ENCODE results near the gene CFAP157. TPM values are rescaled to one million over a fixed set of nuclear protein-coding genes. Genes with fewer than 3 reads are reported as not detected.

The CFAP157 gene
- total RNA-seq, 1 donor from 2014 or later, result not detected

- DNase-seq (ENCODE audit: missing footprints) (no peak), ATAC-seq (no peak)
- intact Hi-C loops (cut with DNase I), result no loop called here
These were observed 5.1 kb downstream of the CFAP157 start for GRCh38 chr9:127711831-127712274.

GRCh38 chr9:127712371-127712770, 5.6 kb downstream of the CFAP157 start:
- DNase-seq (ENCODE audit: missing footprints) (no peak), ATAC-seq (no peak)
- intact Hi-C loops (cut with DNase I), result no loop called here

GRCh38 chr9:127712867-127713266, 6.1 kb downstream of the CFAP157 start:
- intact Hi-C loops (cut with DNase I), result no loop called here
- ATAC-seq, result no peak
- DNase-seq (ENCODE audit: missing footprints), result no peak

- ATAC-seq (no peak), DNase-seq (ENCODE audit: missing footprints) (peak; percentile 46)
- intact Hi-C loops (cut with DNase I), result no loop called here
These were observed 7.4 kb downstream of the CFAP157 start for GRCh38 chr9:127714020-127714750.

GRCh38 chr9:127714951-127715469, 8.2 kb downstream of the CFAP157 start:
- intact Hi-C loops (cut with DNase I), result loop anchor here (5.0 kb wide), 1 partner anchor 103 kb away; the partner anchor contains the start of gene STXBP1
- ATAC-seq (peak; percentile 3), DNase-seq (ENCODE audit: missing footprints) (peak; percentile 75)

GRCh38 chr9:127715470-127716337, 8.9 kb downstream of the CFAP157 start, which contains the start of the genes PTRH1 and TTC16:
Gene PTRH1 (minus strand): TSS chr9:127715663. CDS start chr9:127715639, 24 bp downstream.
Gene TTC16 (plus strand): TSS chr9:127716079. CDS start chr9:127716146, 67 bp downstream.
- ATAC-seq, result peak; percentile 96
- intact Hi-C loops (cut with DNase I), result loop anchor here (5.0 kb wide), 1 partner anchor 103 kb away; the partner anchor contains the start of gene STXBP1
- DNase-seq (ENCODE audit: missing footprints), result peak; percentile 99

GRCh38 chr9:127716412-127716811, 9.6 kb downstream of the CFAP157 start:
- intact Hi-C loops (cut with DNase I), result loop anchor here (5.0 kb wide), 1 partner anchor 104 kb away; the partner anchor contains the start of gene STXBP1
- ATAC-seq (no peak), DNase-seq (ENCODE audit: missing footprints) (no peak)

GRCh38 chr9:127717766-127718165, 11.0 kb downstream of the CFAP157 start:
- DNase-seq (ENCODE audit: missing footprints) (peak; percentile 59), ATAC-seq (no peak)
- intact Hi-C loops (cut with DNase I), result loop anchor here (5.0 kb wide), 1 partner anchor 105 kb away; the partner anchor contains the start of gene STXBP1

- no peak for ATAC-seq
- intact Hi-C loops (cut with DNase I), result no loop called here
- peak; percentile 22 for DNase-seq (ENCODE audit: missing footprints)
These were observed 13.5 kb downstream of the CFAP157 start for GRCh38 chr9:127720031-127720864.

- ATAC-seq, result no peak
- DNase-seq (ENCODE audit: missing footprints), result no peak
- intact Hi-C loops (cut with DNase I), result no loop called here
These were observed 14.1 kb downstream of the CFAP157 start for GRCh38 chr9:127720865-127721227.

- intact Hi-C loops (cut with DNase I), result no loop called here
- ATAC-seq (no peak), DNase-seq (ENCODE audit: missing footprints) (no peak)
These were observed 14.6 kb downstream of the CFAP157 start for GRCh38 chr9:127721391-127721821.

GRCh38 chr9:127722055-127722745, 15.4 kb downstream of the CFAP157 start:
- intact Hi-C loops (cut with DNase I), result no loop called here
- ATAC-seq (no peak), DNase-seq (ENCODE audit: missing footprints) (no peak)

- intact Hi-C loops (cut with DNase I), result no loop called here
- ATAC-seq, result no peak
- no peak for DNase-seq (ENCODE audit: missing footprints)
These were observed 16.2 kb downstream of the CFAP157 start for GRCh38 chr9:127723013-127723412.

GRCh38 chr9:127723444-127723843, 16.7 kb downstream of the CFAP157 start:
- DNase-seq (ENCODE audit: missing footprints) (no peak), ATAC-seq (no peak)
- intact Hi-C loops (cut with DNase I), result no loop called here

- intact Hi-C loops (cut with DNase I), result no loop called here
- ATAC-seq (peak; percentile 40), DNase-seq (ENCODE audit: missing footprints) (no peak)
These were observed 17.2 kb downstream of the CFAP157 start for GRCh38 chr9:127724012-127724411.

GRCh38 chr9:127726871-127727270, 20.1 kb downstream of the CFAP157 start:
- DNase-seq (ENCODE audit: missing footprints), result no peak
- ATAC-seq, result no peak
- intact Hi-C loops (cut with DNase I), result no loop called here

GRCh38 chr9:127728808-127729207, 22.0 kb downstream of the CFAP157 start:
- DNase-seq (ENCODE audit: missing footprints) (no peak), ATAC-seq (no peak)
- intact Hi-C loops (cut with DNase I), result no loop called here

Measured in Right ventricle myocardium inferior (tissue), 1 donor.